Endothelial cell of umbilical vein (primary cell): ENCODE results near the gene ZNF595. TPM values are rescaled to one million over a fixed set of nuclear protein-coding genes. Genes with fewer than 3 reads are reported as not detected.

ENCODE experiments used
- BruUV-seq: library from RNA; stranded (reverse); fragments of 400-500 nt; replicated peaks from 2 replicates; lab custom pipeline; 2021; lab: Mats Ljungman, UMichigan
- CTCF ChIA-PET: fragments of 300-600, 350-600 bp; sonication (Branson Sonifier 250); formaldehyde crosslinking; loops from one replicate; lab custom pipeline; 2021; ENCODE audit warnings: antibody characterized with exemption, inconsistent platforms; lab: Charles Lee
- POLR2A ChIA-PET: fragments of 300-600, 350-600 bp; sonication (Branson Sonifier 250); formaldehyde crosslinking; loops from one replicate; lab custom pipeline; 2021; ENCODE audit warnings: antibody characterized with exemption, inconsistent platforms; lab: Charles Lee
- DNase-seq: peaks from one replicate; pipeline ENCODE4 v3.0.0-alpha.2; 2011; ENCODE audit warnings: low read depth, low spot score
- FAIRE-seq: peaks from 2 replicates; lab custom pipeline; 2011; peaks lifted over from hg19 to GRCh38; lab: Jason Lieb, UNC
- H2AFZ ChIP-seq: 2 replicates; pipeline ENCODE4 v1.6.0; 2012; ENCODE audit warnings: low read depth, low read length, control low read depth, inconsistent platforms
- H3K27ac ChIP-seq: 2 replicates; pipeline ENCODE4 v1.5.1; 2011; ENCODE audit warnings: low read depth, mild to moderate bottlenecking, control low read depth, low read length, moderate library complexity; ENCODE audit not compliant: insufficient read depth
- H3K27me3 ChIP-seq, 2 experiments: 2 replicates each; pipeline versions ENCODE4 v1.6.0 to v1.6.1; 2011; ENCODE audit warnings: low read length in 2 of 2, mixed read lengths in 1 of 2; ENCODE audit not compliant: control insufficient read depth in 2 of 2, insufficient read depth in 2 of 2
- H3K36me3 ChIP-seq, 2 experiments: 2 replicates in 1 of 2; 3 replicates in 1 of 2; pipeline ENCODE4 v1.5.1; 2011; ENCODE audit warnings: low read length in 2 of 2, mild to moderate bottlenecking in 1 of 2, moderate library complexity in 1 of 2; ENCODE audit not compliant: control insufficient read depth in 2 of 2, insufficient read depth in 2 of 2; ENCODE audit errors: extremely low read depth in 1 of 2
- H3K4me1 ChIP-seq: 3 replicates; pipeline ENCODE4 v1.5.1; 2011; ENCODE audit warnings: mild to moderate bottlenecking, low read length; ENCODE audit not compliant: control insufficient read depth, insufficient read depth; ENCODE audit errors: extremely low read depth
- H3K4me2 ChIP-seq: 2 replicates; pipeline ENCODE4 v1.6.1; 2011; ENCODE audit warnings: low read length, control low read depth, mixed read lengths; ENCODE audit not compliant: insufficient read depth
- H3K4me3 ChIP-seq, 3 experiments: fragments of 200-600 bp in 1 of 3; sonication (generic), shearing (Covaris generic) in 1 of 3; replicated peaks in 1 of 3; 2 replicates each; pipeline ENCODE4 v1.5.1; 2011 to 2016; ENCODE audit warnings: control low read depth in 3 of 3, low read length in 3 of 3, mild to moderate bottlenecking in 2 of 3, inconsistent platforms in 1 of 3, low read depth in 1 of 3, moderate library complexity in 1 of 3; ENCODE audit not compliant: insufficient read depth in 1 of 3
- H3K79me2 ChIP-seq: 2 replicates; pipeline ENCODE4 v1.6.0; 2012; ENCODE audit warnings: low read length, inconsistent platforms; ENCODE audit not compliant: control insufficient read depth, insufficient read depth
- H3K9ac ChIP-seq: replicated peaks from 2 replicates; pipeline ENCODE3; 2011; ENCODE audit warnings: low read length, control low read depth; ENCODE audit not compliant: insufficient read depth; ENCODE audit errors: extremely low read depth
- H3K9me1 ChIP-seq: replicated peaks from 3 replicates; pipeline ENCODE4 v1.6.0; 2011; ENCODE audit warnings: mild to moderate bottlenecking, low read length; ENCODE audit not compliant: control insufficient read depth, insufficient read depth; ENCODE audit errors: extremely low read depth
- H3K9me3 ChIP-seq: replicated peaks from 2 replicates; pipeline ENCODE4 v1.5.1; 2012; ENCODE audit warnings: low read length, inconsistent platforms; ENCODE audit not compliant: control insufficient read depth, insufficient read depth
- H4K20me1 ChIP-seq: replicated peaks from 2 replicates; pipeline ENCODE3; 2011; ENCODE audit warnings: mild to moderate bottlenecking, low read length; ENCODE audit not compliant: control insufficient read depth, insufficient read depth; ENCODE audit errors: extremely low read depth
- EZH2 ChIP-seq: IDR thresholded peaks from 2 replicates; pipeline ENCODE4 v1.6.1; 2012; ENCODE audit warnings: borderline replicate concordance, low read depth, mild to moderate bottlenecking, moderate library complexity, low read length, inconsistent platforms; ENCODE audit not compliant: severe bottlenecking
- FOS ChIP-seq: IDR thresholded peaks from 2 replicates; pipeline ENCODE4 v1.6.1; 2011; ENCODE audit warnings: mild to moderate bottlenecking, low read length, moderate library complexity, borderline replicate concordance; ENCODE audit not compliant: insufficient read depth
- GATA2 ChIP-seq: IDR thresholded peaks from 2 replicates; pipeline ENCODE4 v1.7.0; 2011; ENCODE audit warnings: low read depth, mild to moderate bottlenecking, moderate library complexity, mixed read lengths, low read length; ENCODE audit not compliant: insufficient read length, insufficient read depth
- JUN ChIP-seq: IDR thresholded peaks from 2 replicates; pipeline ENCODE4 v1.6.1; 2011; ENCODE audit warnings: borderline replicate concordance, low read depth; ENCODE audit not compliant: insufficient read length, insufficient read depth
- MYC ChIP-seq: IDR thresholded peaks from one replicate; pipeline ENCODE4 v1.6.1; 2011; ENCODE audit warnings: mild to moderate bottlenecking, low read depth, low read length
- POLR2A ChIP-seq: IDR thresholded peaks from 2 replicates; pipeline ENCODE4 v1.6.1; 2012; ENCODE audit warnings: low read depth, mild to moderate bottlenecking, control low read depth, low read length
- POLR2AphosphoS5 ChIP-seq: IDR thresholded peaks from 2 replicates; pipeline ENCODE4 v1.6.1; 2012; ENCODE audit warnings: low read depth, mild to moderate bottlenecking, control low read depth, low read length, moderate library complexity; ENCODE audit not compliant: insufficient read depth
- dilution Hi-C: fragments of 300-500 bp; cut with MboI; formaldehyde crosslinking; loops from one replicate; pipeline ENCODE4 v1.15.0; 2019; ENCODE audit warnings: low sequenced_read_pairs; ENCODE audit not compliant: extremely low pct_ligation_motif_present
- intact Hi-C: fragments of 100-400 bp; cut with micrococcal nuclease; formaldehyde crosslinking; loops from one replicate; pipeline ENCODE4 v1.10.0; 2022
- polyA plus RNA-seq, 4 experiments: library from polyadenylated mRNA; depleted of rRNA in 3 of 4; stranded (reverse) in 3 of 4; unstranded in 1 of 4; fragments of >200 nt; gene quantifications; 2 replicates each; pipeline versions ENCODE4 v1.2.1 to v1.2.3, GENCODE V29; 2011 to 2012; ENCODE audit warnings: missing spikeins in 1 of 4
- total RNA-seq: library from RNA; stranded (reverse); gene quantifications from 2 replicates; pipeline ENCODE4 v1.2.3, GENCODE V29; 2021
- TF ChIP-seq, protein P1 (sequence below), 2 donors: IDR thresholded peaks; 1 replicate in 1 of 2; 2 replicates in 1 of 2; pipeline ENCODE4 v1.5.1; 2011; ENCODE audit warnings: low read length in 2 of 2, mild to moderate bottlenecking in 2 of 2, moderate library complexity in 2 of 2, control low read depth in 1 of 2, inconsistent platforms in 1 of 2, low read depth in 1 of 2; ENCODE audit not compliant: insufficient read depth in 1 of 2; ENCODE audit errors: extremely low read depth in 1 of 2
- TF ChIP-seq, protein P2 (sequence below): IDR thresholded peaks from 2 replicates; pipeline ENCODE4 v1.6.1; 2011; ENCODE audit not compliant: insufficient read depth, insufficient read length

The ZNF595 gene
- total and polyA plus RNA-seq, 2 donors (not counting 3 experiments of a cell fraction or from before 2014, with no cell fraction given) = 1.8 to 11.1 TPM

DNA sequence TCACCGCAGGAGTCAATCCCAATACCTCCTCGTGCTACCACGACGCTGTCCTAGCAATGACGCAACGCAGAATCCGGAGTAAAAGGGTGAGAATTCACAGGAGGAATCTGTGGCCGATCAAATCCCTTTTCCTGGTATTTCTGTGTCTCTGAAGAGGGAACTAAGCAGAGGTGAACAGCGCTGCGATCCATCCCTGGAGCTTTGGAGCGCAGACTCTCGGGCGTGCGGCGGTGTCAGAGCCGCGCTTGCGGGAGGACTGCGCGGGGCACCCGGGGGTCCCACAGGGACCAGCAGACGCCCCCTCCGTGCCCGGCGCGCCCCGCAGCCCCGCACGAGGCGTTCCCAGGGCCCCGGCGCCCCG lies 53.9 kb downstream of the ZNF595 start:
- Histone ChIP-seq H3K4me1 (no peaks in the 10 kb centered on the region), H3K9me1 (no peaks in the 10 kb centered on the region), H3K4me3 (no peak overlapping the region), H3K9me3 (no peaks in the 10 kb centered on the region), H2AFZ (no peak overlapping the region), H3K27ac (no peak overlapping the region), H3K79me2 (no peaks in the 10 kb centered on the region), H4K20me1 (no peaks in the 10 kb centered on the region), H3K36me3 (no peaks in the 10 kb centered on the region), H3K9ac (no peak overlapping the region), H3K4me2 (no peak overlapping the region), H3K27me3 (peaks cover 21 to 29% of the 10 kb centered on the region in 2 experiments)
- dilution Hi-C loops (no loop called here), intact Hi-C loops (no loop called here)
- BruUV-seq = no TSS peak
- TF ChIP-seq, protein P1, sequence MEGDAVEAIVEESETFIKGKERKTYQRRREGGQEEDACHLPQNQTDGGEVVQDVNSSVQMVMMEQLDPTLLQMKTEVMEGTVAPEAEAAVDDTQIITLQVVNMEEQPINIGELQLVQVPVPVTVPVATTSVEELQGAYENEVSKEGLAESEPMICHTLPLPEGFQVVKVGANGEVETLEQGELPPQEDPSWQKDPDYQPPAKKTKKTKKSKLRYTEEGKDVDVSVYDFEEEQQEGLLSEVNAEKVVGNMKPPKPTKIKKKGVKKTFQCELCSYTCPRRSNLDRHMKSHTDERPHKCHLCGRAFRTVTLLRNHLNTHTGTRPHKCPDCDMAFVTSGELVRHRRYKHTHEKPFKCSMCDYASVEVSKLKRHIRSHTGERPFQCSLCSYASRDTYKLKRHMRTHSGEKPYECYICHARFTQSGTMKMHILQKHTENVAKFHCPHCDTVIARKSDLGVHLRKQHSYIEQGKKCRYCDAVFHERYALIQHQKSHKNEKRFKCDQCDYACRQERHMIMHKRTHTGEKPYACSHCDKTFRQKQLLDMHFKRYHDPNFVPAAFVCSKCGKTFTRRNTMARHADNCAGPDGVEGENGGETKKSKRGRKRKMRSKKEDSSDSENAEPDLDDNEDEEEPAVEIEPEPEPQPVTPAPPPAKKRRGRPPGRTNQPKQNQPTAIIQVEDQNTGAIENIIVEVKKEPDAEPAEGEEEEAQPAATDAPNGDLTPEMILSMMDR (IDR thresholded peaks at IDR 0.05; ENCODE audit: extremely low read depth in 1 of 2, insufficient read depth in 1 of 2, low read depth in 1 of 2, low read length in 2 of 2) = no peak
- TF ChIP-seq FOS = no peak
- TF ChIP-seq, protein P2, sequence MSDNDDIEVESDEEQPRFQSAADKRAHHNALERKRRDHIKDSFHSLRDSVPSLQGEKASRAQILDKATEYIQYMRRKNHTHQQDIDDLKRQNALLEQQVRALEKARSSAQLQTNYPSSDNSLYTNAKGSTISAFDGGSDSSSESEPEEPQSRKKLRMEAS = no peak
- TF ChIP-seq MYC = no peak
- no peak for TF ChIP-seq GATA2
- TF ChIP-seq EZH2 = no peak
- no peak for TF ChIP-seq JUN
- TF ChIP-seq POLR2AphosphoS5 = no peak
- TF ChIP-seq POLR2A = no peak
- DNase-seq (no peak), FAIRE-seq (no peak)
- CTCF ChIA-PET = no interaction called here
- POLR2A ChIA-PET = no interaction called here
